ENCODE results near the gene HOXB3. TPM values are rescaled to one million over a fixed set of nuclear protein-coding genes. Genes with fewer than 3 reads are reported as not detected.

The HOXB3 gene
- total RNA-seq, 2 experiments from 2014 or later: 1.4 to 2.0 TPM

DNA sequence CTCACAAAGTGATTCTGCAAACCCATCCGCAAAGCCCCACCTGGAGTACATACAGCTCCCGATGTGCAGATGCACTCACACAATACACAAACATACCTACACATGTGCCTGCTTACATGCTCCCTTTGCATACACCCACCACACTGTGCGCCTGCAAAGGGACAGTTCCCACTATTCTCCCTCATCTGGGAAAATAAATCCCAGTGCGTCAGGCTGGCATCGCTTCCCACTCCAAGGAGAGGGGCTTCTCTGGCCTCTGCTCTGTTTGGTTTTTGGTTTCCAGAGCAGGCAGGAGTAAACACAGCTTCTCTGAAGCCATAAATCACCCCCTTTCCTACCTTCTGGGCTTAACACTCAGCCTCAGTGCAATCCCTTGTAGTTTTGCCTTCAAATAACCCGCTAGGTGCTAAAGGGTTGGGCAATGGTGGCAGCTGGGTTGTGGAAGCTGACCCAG is 26.6 kb downstream of the HOXB3 start:
- Mint-ChIP-seq H3K9me3 (no peaks in the 10 kb centered on the region), H3K27ac (no peak overlapping the region), H3K4me3 (no peak overlapping the region), H3K4me1 (ENCODE audit: low read depth) (peaks cover 6% of the 10 kb centered on the region), H3K27me3 (peaks cover 2% of the 10 kb centered on the region), H3K36me3 (ENCODE audit: low read depth) (no peaks in the 10 kb centered on the region)
- TF ChIP-seq, protein P1, sequence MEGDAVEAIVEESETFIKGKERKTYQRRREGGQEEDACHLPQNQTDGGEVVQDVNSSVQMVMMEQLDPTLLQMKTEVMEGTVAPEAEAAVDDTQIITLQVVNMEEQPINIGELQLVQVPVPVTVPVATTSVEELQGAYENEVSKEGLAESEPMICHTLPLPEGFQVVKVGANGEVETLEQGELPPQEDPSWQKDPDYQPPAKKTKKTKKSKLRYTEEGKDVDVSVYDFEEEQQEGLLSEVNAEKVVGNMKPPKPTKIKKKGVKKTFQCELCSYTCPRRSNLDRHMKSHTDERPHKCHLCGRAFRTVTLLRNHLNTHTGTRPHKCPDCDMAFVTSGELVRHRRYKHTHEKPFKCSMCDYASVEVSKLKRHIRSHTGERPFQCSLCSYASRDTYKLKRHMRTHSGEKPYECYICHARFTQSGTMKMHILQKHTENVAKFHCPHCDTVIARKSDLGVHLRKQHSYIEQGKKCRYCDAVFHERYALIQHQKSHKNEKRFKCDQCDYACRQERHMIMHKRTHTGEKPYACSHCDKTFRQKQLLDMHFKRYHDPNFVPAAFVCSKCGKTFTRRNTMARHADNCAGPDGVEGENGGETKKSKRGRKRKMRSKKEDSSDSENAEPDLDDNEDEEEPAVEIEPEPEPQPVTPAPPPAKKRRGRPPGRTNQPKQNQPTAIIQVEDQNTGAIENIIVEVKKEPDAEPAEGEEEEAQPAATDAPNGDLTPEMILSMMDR (IDR thresholded peaks at IDR 0.05): no peak
- ATAC-seq: no peak
- intact Hi-C loops (cut with micrococcal nuclease): no loop called here
- no peak for DNase-seq
- ChIA-PET CTCF (interaction anchor here (1.2 kb wide), 1 partner anchor 187 kb away, joined by 4 read pairs; no protein-coding TSS in a partner anchor), POLR2A (interaction anchor here (0.6 to 1.8 kb wide), 2 partner anchors 20 to 344 kb away, joined by 5 to 6 read pairs; no protein-coding TSS in a partner anchor)

DNA sequence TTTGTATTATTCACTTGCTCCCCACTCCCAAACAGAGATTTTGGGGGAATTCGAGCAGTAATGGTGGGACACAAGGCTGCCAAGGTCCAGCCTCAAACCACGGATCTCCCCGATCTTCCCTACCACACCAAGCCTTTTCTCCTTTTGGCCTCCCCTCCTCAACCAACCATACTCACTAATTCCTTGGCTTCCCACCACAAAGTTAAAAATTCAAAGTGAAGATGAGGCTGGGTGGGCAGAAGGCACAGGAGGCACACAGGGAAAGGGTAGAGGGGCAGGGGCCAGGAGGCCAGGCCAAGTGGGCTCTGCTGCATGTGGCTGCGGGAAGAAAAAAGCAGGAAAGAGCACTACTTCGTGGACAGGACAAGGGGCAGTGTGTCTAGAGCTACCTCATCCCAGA is 27.1 kb downstream of the HOXB3 start:
- no peak for DNase-seq
- intact Hi-C loops (cut with micrococcal nuclease): no loop called here
- ChIA-PET CTCF (interaction anchor here (1.2 kb wide), 1 partner anchor 187 kb away, joined by 4 read pairs; no protein-coding TSS in a partner anchor), POLR2A (interaction anchor here (0.6 kb wide), 1 partner anchor 343 kb away, joined by 5 read pairs; no protein-coding TSS in a partner anchor)
- ATAC-seq: no peak
- no peaks in the 10 kb centered on the region for H3K9me3 Mint-ChIP-seq
- H3K36me3 Mint-ChIP-seq (ENCODE audit: low read depth): no peaks in the 10 kb centered on the region
- H3K4me1 Mint-ChIP-seq (ENCODE audit: low read depth): peaks cover 4% of the 10 kb centered on the region
- no peaks in the 10 kb centered on the region for H3K27me3 Mint-ChIP-seq
- H3K27ac Mint-ChIP-seq: no peak overlapping the region
- TF ChIP-seq, protein P1 (IDR thresholded peaks at IDR 0.05): no peak
- H3K4me3 Mint-ChIP-seq: no peak overlapping the region

DNA sequence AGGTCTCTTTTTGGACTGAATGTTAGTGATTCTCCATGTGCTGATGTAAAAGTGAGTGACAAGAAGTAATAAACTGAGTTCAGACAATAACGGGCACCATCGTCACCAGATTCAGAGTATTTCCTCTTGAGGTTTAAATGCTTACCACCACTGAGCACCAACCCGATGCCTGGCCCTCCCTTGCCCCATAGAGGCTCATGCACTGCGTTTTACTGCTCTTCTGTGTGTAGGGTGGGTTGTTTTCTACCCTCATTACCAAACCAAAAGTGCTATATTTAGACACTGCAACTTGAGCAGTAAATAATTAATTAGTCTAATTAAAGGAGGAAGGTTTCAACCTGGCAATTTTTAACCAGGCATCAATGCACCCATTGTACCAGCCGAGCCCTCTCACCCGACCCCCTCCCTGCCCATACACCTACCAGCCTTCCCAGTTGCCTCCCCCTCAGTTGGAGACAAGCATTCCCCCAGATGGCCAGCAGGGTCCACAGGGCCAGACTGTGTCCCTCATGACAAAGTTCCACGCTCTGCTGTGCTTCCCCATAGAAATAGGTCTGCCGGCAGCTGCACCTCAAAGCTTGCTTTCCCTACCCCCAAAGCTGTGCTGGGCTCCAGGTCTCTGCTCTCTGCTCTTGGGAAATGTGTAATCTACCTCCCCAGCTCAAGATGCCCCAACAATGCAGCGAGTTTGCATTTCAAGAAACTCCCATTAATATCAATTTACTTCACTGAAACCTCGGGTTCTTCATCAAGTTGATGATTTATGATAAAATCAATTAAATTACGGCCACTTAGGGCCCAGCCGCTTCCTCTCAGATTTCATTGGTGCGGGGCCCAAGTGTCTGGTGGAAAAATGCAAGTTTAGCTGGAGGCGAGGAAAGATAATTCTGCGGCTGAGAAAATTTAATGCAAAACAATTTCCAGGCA is 27.9 kb downstream of the HOXB3 start:
- TF ChIP-seq, protein P1 (IDR thresholded peaks at IDR 0.05): no peak
- no peaks in the 10 kb centered on the region for H3K36me3 Mint-ChIP-seq (ENCODE audit: low read depth)
- ChIA-PET CTCF (interaction anchor here (0.8 to 1.2 kb wide), 2 partner anchors 13 to 186 kb away, joined by 3 to 4 read pairs; no protein-coding TSS in a partner anchor), POLR2A (no interaction called here)
- intact Hi-C loops (cut with micrococcal nuclease): no loop called here
- no peak overlapping the region for H3K27ac Mint-ChIP-seq
- no peaks in the 10 kb centered on the region for H3K9me3 Mint-ChIP-seq
- no peak overlapping the region for H3K4me3 Mint-ChIP-seq
- no peak for ATAC-seq
- H3K4me1 Mint-ChIP-seq (ENCODE audit: low read depth): peaks cover 4% of the 10 kb centered on the region
- no peaks in the 10 kb centered on the region for H3K27me3 Mint-ChIP-seq
- DNase-seq: no peak

DNA sequence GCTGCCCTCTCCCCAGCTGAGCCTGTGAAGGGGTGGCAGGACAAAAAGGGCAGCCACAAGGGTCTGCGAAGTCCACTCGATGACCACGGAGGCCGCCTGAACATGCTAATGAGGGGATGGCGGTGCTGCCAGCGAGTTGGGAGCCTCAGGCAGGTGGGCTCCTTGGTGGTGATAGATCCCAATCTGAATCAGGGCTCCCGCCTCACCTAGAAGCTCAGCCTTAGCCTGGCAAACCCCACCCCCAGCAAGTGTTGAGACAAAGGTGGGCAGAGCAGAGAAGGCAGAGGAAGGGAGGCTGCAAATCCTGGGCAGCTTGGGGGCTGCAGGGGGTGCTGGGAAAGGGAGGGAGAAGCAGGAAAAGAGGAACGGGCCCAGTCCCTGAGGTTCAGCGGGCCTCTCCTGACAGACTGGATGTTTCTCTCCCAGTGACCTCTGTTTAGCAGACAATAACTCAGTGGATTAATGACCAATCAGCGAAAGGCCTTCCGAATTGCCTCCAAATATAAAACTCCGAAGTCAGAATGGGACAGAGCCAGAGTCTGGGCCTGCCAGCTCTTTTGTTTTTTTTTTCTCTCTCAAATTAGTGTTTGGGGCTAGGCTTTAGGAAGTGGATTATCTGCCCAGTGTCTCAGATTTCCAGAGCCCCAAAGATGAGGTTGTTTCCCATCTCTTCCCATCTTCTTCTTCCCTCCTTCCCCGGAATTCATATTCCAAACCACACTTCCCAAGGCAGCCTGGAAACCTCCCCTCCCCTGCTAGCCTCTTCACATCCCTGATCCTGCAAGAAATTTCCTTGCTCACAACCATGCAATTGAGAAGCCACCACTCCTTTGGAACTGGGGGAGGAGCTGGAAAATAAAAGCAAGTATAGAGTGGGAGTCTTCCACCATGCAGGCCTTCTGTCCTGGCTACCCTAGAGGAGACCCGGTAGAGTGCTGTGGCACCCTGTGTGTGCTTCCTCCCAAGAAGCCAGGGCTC is 29.9 kb downstream of the HOXB3 start:
- H3K27ac Mint-ChIP-seq: no peak overlapping the region
- TF ChIP-seq, protein P1 (IDR thresholded peaks at IDR 0.05): no peak
- no peaks in the 10 kb centered on the region for H3K9me3 Mint-ChIP-seq
- peaks cover 1% of the 10 kb centered on the region for H3K27me3 Mint-ChIP-seq
- DNase-seq (no peak), ATAC-seq (no peak)
- CTCF ChIA-PET: no interaction called here
- H3K36me3 Mint-ChIP-seq (ENCODE audit: low read depth): no peaks in the 10 kb centered on the region
- H3K4me1 Mint-ChIP-seq (ENCODE audit: low read depth): peaks cover 7% of the 10 kb centered on the region
- intact Hi-C loops (cut with micrococcal nuclease): no loop called here
- H3K4me3 Mint-ChIP-seq: no peak overlapping the region
- POLR2A ChIA-PET: interaction anchor here (0.5 to 0.9 kb wide), 2 partner anchors 11 to 17 kb away, joined by 3 read pairs; no protein-coding TSS in a partner anchor
